Aorta (tissue), 5 donors: ENCODE measurements around the gene MORF4L1. TPM values are rescaled to one million over a fixed set of nuclear protein-coding genes. Genes with fewer than 3 reads are reported as not detected.
"Not testable (repeated sequence)": the region's sequence is repeated elsewhere in the genome, so short reads cannot be mapped to it uniquely, and the experiment has no call there.

Experiments used
- ATAC-seq: fragments of 200-7000 bp; cut with Tn5 transposase; one replicate; pipeline ENCODE4 v1.9.1; 2022; ENCODE audit warnings: moderate library complexity; ENCODE audit not compliant: low FRiP score
- DNase-seq, 2 donors: peaks; one replicate each; pipeline ENCODE4 v3.0.0-alpha.2; 2020
- H3K27ac ChIP-seq, 2 donors: one replicate each; pipeline ENCODE4 v1.5.1; 2013; ENCODE audit warnings: low read length in 2 of 2, mild to moderate bottlenecking in 2 of 2, moderate library complexity in 2 of 2, control low read depth in 1 of 2, inconsistent platforms in 1 of 2, low read depth in 1 of 2
- H3K27me3 ChIP-seq, 2 donors: one replicate each; pipeline ENCODE4 v1.6.1; 2013; ENCODE audit warnings: control low read depth in 1 of 2, low read length in 1 of 2, mild to moderate bottlenecking in 1 of 2, moderate library complexity in 1 of 2; ENCODE audit not compliant: insufficient read depth in 2 of 2, control insufficient read depth in 1 of 2
- H3K36me3 ChIP-seq, 2 donors: one replicate each; pipeline ENCODE4 v1.6.1; 2013; ENCODE audit warnings: control low read depth in 1 of 2, low read length in 1 of 2, mild to moderate bottlenecking in 1 of 2; ENCODE audit not compliant: insufficient read depth in 2 of 2, control insufficient read depth in 1 of 2
- H3K4me1 ChIP-seq, 2 donors: one replicate each; pipeline ENCODE4 v1.6.1; 2013; ENCODE audit warnings: low read length in 2 of 2, control low read depth in 1 of 2, mild to moderate bottlenecking in 1 of 2, moderate library complexity in 1 of 2; ENCODE audit not compliant: insufficient read depth in 2 of 2, control insufficient read depth in 1 of 2
- H3K4me3 ChIP-seq, 2 donors: one replicate each; pipeline ENCODE4 v1.5.1; 2013; ENCODE audit warnings: low read length in 2 of 2, control low read depth in 1 of 2, mild to moderate bottlenecking in 1 of 2
- H3K9me3 ChIP-seq: one replicate; pipeline ENCODE4 v1.6.1; 2013; ENCODE audit warnings: mild to moderate bottlenecking, low read length; ENCODE audit not compliant: control insufficient read depth
- WGBS, 2 donors: extraction: QIAGEN DNeasy Blood & Tissue Kit; methylation state at CpG; one replicate each; pipeline ENCODE4 v1.1.7; 2013; 5-methylcytosine and 5-hydroxymethylcytosine counted together
- intact Hi-C, 2 donors: fragments of 100-400 bp; cut with DNase I; formaldehyde crosslinking; loops; one replicate each; pipeline versions ENCODE4 v1.14.2 to v1.15.0; 2022
- polyA plus RNA-seq, 2 donors: library from polyadenylated mRNA; stranded (reverse); fragments of 200-250 nt; gene quantifications; one replicate each; pipeline ENCODE4 v1.2.3, GENCODE V29; 2013
- total RNA-seq, 2 donors: library from RNA; stranded (reverse); fragmentation: NEBNext Ultra II Directional; extraction: Animal tissue kit (Norgen Biotek cat#: 25700); gene quantifications; one replicate each; pipeline ENCODE4 v1.2.1, GENCODE V29; 2021
- donor health status: healthy with polysubstance abuse.
- donor health status: Bipolar disorder and iron deficiency.
- donor health status: DM: no; HTN: no; CAD: no.
- donor health status: DM: no; HTN: no; CAD: no.
- donor health status: DM: yes; HTN: yes; CAD: no.

MORF4L1 gene
- total and polyA plus RNA-seq, 4 donors = 363 to 868 (median 429) TPM

DNA sequence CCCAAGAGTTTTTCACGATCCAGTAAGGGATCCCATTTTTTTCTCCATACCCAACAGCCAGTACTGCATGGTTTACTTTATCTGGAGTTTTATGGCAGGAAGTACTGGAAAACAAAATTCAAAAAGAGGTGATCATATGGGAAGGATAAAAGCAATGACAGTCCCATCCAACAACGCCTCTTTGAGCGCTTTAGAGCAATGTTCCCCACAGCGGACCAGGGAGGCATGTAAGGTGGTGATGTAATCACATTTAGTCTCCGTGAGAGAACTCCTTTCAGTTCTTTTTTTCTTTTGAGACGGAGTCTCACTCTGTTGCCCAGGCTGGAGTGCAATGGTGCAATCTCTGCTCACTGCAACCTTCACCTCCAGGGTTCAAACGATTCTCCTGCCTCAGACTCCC is 50.3 kb downstream of the MORF4L1 start:
- ATAC-seq = no peak
- WGBS, 2 donors = 67 to 69% methylated on average over 7 of the region's 7 CpGs
- Histone ChIP-seq H3K27ac (no peak overlapping the region), H3K4me1 (no peaks in the 10 kb centered on the region), H3K27me3 (no peaks in the 10 kb centered on the region), H3K9me3 (no peaks in the 10 kb centered on the region), H3K36me3 (peaks cover 0 to 16% of the 10 kb centered on the region in 2 donors), H3K4me3 (no peak overlapping the region)
- no peak for DNase-seq
- intact Hi-C loops = no loop called here

DNA sequence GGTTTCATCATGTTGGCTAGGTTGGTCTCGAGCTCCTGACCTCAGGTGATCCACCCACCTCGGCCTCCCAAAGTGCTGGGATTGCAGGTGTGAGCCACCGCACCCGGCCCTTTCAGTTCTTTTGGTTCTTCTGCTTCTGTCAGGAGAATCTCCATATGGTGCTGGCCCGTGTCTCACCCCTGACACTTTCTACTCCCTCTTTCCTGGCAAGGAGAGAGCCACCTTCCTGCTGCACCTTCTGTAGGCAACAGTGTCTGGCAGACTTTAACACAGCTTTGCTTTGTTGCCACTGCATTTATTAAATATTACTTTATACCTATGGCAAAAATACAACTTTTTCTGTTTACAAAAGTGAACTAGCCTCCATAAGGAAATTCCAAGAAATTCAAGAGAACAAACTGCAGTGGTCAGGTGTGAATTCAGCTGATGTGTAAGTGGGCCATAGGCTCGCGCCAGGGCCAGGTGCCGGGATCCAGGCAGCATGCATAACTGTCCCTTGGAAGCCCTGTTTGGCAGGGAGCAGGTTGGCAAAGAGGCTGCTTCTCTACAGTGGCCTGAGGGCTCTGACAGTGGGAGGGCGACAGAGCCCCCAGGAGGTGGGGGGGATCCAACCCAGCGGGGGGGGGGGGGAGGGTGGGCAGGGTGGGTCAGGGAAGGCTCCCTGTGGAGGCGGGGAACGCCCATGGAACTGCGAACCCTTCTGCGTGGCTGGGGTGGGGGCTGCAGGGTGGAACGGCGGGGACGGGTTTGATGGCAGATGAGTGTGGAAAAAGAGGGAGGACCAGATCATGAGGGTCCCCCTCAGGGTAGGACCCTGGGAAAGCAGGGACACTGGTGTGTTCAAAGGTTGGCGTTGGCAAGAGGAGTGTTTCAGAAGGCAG is 51.0 kb downstream of the MORF4L1 start:
- Histone ChIP-seq H3K27me3 (no peaks in the 10 kb centered on the region), H3K4me3 (no peak overlapping the region), H3K4me1 (no peaks in the 10 kb centered on the region), H3K9me3 (no peaks in the 10 kb centered on the region), H3K36me3 (peaks cover 0 to 16% of the 10 kb centered on the region in 2 donors), H3K27ac (no peak overlapping the region)
- intact Hi-C loops = no loop called here
- no peak for DNase-seq
- WGBS, 2 donors = 88 to 90% methylated on average over 16 to 18 of the region's 18 CpGs
- ATAC-seq = no peak

DNA sequence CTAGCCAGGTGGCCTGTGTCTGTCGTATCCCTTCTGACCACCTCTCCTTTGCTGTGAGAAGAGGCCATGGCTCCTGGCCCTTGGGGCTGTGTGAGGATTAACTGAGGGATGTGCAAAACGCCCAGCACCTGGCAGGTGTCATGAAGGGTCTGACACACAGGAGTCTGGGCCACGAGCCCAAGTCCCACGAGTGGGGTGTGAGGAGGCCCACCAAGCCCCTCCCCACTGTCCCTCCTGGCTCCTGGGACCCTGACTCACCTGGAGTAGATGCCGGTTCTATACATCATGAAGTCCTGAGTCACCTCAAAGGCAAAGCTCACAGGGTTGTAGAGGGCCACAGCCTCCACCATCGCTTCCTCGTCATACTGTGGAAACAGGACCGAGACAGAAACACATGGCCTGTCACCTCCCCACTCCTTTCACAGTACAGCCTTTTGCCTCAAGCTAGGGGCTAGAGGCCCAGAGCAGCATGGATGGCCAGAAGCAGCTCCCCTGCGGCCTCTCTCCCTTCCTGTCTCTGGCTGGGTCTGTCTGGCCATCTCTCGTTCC is 52.5 kb downstream of the MORF4L1 start:
- ATAC-seq (no peak), DNase-seq (no peak)
- Histone ChIP-seq H3K27ac (no peak overlapping the region), H3K36me3 (peaks cover 0 to 16% of the 10 kb centered on the region in 2 donors), H3K9me3 (no peaks in the 10 kb centered on the region), H3K27me3 (no peaks in the 10 kb centered on the region), H3K4me3 (no peak overlapping the region), H3K4me1 (no peaks in the 10 kb centered on the region)
- intact Hi-C loops = no loop called here
- 73 to 80% methylated on average over 9 to 10 of the region's 10 CpGs for WGBS, 2 donors

DNA sequence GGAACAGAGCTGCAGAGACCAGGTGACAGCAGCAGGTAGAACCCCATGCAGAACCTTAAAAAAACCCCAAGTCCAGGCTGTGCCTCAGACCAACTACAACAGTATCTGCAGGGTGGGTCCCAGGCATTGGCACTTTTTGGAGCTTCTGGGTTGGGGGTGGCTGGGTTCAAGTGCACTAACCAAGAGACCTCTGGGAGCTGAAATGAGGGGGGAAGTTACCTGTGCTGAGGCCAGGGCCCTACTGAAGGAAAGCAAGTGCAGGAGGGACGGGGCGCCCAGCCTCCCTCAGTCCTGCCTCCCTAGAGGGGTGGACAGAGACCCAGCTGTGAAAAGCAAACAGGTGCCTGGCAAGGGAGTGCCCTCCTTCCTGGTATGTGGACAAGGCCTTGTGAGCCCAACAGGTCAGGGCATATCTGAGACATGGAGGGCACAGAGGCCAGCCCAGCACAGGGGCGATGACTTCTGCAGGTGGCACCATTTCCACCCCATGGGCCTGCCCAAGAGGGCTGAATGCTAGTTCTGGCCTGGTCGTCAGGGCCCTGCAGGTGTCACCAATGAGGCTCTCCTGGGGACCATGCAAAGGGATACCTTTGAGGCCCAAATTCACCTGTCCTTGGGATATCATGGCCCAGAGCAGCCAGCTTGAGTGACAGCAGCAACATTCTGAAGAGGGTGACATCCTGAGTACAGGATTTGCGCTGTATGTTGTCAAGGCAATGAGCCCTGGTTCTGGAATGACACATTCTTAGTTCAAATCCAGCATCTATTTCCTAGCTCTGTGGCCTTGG is 53.5 kb downstream of the MORF4L1 start:
- Histone ChIP-seq H3K9me3 (no peaks in the 10 kb centered on the region), H3K4me1 (no peaks in the 10 kb centered on the region), H3K4me3 (no peak overlapping the region), H3K27ac (no peak overlapping the region), H3K27me3 (no peaks in the 10 kb centered on the region), H3K36me3 (peaks cover 0 to 16% of the 10 kb centered on the region in 2 donors)
- intact Hi-C loops = no loop called here
- DNase-seq = peak in 1 of 2 donors; percentile 58
- no peak for ATAC-seq
- 88 to 95% methylated on average over 5 of the region's 5 CpGs for WGBS, 2 donors

DNA sequence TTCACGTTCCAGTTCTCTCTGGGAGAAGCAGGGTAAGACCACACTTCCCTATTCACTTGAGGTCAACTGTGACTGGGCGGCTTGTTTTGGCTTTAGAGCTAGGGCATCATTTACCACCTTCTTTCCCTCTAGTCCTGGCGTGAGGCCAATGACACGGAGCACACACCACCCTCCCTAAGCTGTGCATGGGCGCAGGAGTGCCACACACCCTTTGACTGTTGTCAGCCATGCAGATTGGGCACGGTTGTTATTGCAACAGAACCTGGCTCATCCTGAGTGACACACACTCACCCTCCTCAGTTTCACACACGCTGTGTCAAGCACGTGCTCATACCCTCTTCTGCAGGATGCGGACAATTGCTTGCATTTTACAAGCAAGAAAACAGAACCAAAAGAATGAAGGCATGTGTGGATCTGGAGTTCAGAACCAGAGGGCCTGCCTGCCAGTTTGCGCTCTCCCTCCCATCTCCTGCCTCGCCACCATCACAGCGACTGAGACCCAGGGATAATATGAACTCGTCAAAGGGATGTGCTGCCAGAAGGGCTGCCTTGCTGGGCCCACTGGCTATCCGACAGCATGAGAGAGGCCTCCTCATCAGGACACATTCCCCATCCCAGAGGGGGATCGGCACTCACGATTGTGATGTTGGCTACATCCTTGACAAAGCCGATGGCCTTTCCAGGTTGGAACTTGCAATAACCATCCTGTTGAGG is 54.5 kb downstream of the MORF4L1 start:
- 85 to 88% methylated on average over 17 of the region's 17 CpGs for WGBS, 2 donors
- no peak overlapping the region for H3K4me3 ChIP-seq
- peaks cover 0 to 7% of the 10 kb centered on the region in 2 donors for H3K36me3 ChIP-seq
- no peak overlapping the region for H3K27ac ChIP-seq
- intact Hi-C loops = no loop called here
- no peaks in the 10 kb centered on the region for H3K9me3 ChIP-seq
- DNase-seq (peak; percentile 54 to 63), ATAC-seq (no peak)
- no peaks in the 10 kb centered on the region for H3K4me1 ChIP-seq
- H3K27me3 ChIP-seq = no peaks in the 10 kb centered on the region

DNA sequence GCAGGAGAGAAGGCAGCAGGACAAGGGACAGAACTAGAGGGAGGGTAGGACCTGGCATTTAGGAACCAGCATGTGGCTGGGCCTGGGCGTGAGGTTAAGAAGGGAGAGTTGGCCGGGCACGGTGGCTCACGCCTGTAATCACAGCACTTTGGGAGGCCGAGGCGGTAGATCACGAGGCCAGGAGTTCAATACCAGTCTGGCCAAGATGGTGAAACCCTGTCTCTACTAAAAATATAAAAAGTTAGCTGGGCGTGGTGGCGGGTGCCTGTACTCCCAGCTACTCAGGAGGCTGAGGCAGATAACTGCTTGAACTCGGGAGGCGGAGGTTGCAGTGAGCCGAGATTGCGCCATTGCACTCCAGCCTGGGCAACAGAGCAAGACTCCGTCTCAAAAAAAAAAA is 55.5 kb downstream of the MORF4L1 start:
- H3K27me3 ChIP-seq, H3K9me3 ChIP-seq, H3K36me3 ChIP-seq, ATAC-seq, intact Hi-C loops, H3K27ac ChIP-seq, H3K4me1 ChIP-seq, H3K4me3 ChIP-seq: not testable (repeated sequence)
- peak in 1 of 2 donors; percentile 66 for DNase-seq
- WGBS, 2 donors = 93 to 99% methylated on average over 13 to 14 of the region's 14 CpGs

DNA sequence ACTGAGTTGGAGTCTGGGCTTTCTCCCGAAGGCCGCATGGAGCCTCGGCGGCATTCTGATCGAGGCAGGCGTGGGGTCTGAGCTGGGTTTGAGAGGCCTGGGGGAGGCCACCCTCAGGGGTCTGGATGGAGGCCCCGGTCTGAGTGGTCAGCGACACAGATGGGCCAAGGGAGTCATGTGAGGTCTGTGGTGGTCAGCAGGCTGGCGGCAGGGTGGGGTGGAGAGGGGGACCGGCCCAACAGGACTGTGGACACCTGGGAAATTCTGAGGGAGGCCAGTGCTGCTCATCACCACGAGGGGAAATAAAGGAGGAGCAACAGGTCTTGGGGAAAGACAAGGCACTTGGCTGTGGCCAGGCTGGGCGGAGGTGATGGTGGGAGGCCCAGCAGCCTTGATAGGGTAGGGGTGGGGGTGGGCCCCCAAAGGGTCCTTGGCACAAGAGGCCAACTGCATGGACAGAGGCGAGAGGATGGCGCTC is 56.0 kb downstream of the MORF4L1 start:
- ATAC-seq = no peak
- H3K36me3 ChIP-seq = peaks cover 0 to 4% of the 10 kb centered on the region in 2 donors
- no peaks in the 10 kb centered on the region for H3K9me3 ChIP-seq
- H3K4me3 ChIP-seq = no peak overlapping the region
- DNase-seq = peak in 1 of 2 donors; percentile 68
- 92% methylated on average over 13 to 14 of the region's 14 CpGs for WGBS, 2 donors
- intact Hi-C loops = no loop called here
- H3K27me3 ChIP-seq = no peaks in the 10 kb centered on the region
- H3K27ac ChIP-seq = no peak overlapping the region
- H3K4me1 ChIP-seq = no peaks in the 10 kb centered on the region

DNA sequence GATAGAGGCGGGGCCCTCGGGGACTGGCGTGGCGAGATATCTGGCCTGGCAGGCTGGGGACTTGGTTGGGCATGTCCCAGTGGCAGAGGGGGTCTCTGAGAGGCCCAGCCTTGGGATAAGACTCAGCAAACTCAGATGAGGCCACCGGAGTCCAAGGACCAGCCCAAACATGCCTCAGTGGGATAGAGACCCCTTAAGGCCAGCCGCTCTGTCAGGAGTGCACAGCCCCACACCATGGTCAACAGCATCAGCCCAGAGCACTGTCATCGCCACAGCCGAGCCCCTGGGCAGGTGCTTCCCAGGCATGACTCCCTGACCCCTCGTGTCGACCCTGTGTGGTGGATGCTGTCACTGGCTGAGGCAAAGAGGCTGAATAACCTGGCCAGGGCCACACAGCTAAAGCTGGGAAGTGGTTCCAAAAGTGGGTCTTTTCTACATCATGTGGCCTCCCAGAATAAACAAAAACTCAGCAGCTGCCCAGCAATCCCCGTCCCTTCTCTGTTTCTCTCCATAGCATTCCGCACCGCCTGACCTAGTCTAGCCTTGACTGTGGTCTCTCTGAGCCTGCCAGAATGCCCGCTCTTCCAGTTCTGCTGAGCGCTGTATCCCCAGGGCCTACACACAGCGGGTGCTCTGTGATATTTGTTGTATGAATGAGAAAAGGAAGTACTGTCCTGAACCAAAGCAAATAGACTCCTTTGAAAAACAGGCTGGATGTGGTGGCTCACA is 57.0 kb downstream of the MORF4L1 start:
- ATAC-seq (no peak), DNase-seq (peak in 1 of 2 donors; percentile 71)
- Histone ChIP-seq H3K27ac (no peak overlapping the region), H3K4me3 (no peak overlapping the region), H3K4me1 (no peaks in the 10 kb centered on the region), H3K27me3 (no peaks in the 10 kb centered on the region), H3K36me3 (peaks cover 0 to 4% of the 10 kb centered on the region in 2 donors), H3K9me3 (no peaks in the 10 kb centered on the region)
- WGBS, 2 donors = 83% methylated on average over 16 of the region's 16 CpGs
- intact Hi-C loops = no loop called here
